Right atrium auricular region (tissue), 2 donors: ENCODE data around the gene SMIM24. TPM values are rescaled to one million over a fixed set of nuclear protein-coding genes. Genes with fewer than 3 reads are reported as not detected.
"Not testable (repeated sequence)": the region's sequence is repeated elsewhere in the genome, so short reads cannot be mapped to it uniquely, and the experiment has no call there.

Source experiments
- DNase-seq: peaks from one replicate; pipeline ENCODE4 v3.0.0-alpha.2; 2019; ENCODE audit warnings: low spot score
- H3K27ac ChIP-seq, 2 donors: fragments of 200-600 bp; sonication (generic); 1 replicate in 1 of 2; 2 replicates in 1 of 2; pipeline ENCODE4 v1.5.1; 2016 to 2019
- H3K27me3 ChIP-seq, 2 donors: fragments of 200-600 bp; sonication (generic); one replicate each; pipeline versions ENCODE4 v1.5.1 to v1.6.0; 2017 to 2019
- H3K36me3 ChIP-seq: fragments of 200-600 bp; sonication (generic); one replicate; pipeline ENCODE4 v1.5.1; 2016
- H3K4me1 ChIP-seq, 2 donors: fragments of 200-600 bp; sonication (generic); one replicate each; pipeline versions ENCODE4 v1.5.1 to v1.6.0; 2017 to 2019
- H3K4me3 ChIP-seq, 2 donors: fragments of 200-600 bp; sonication (generic); 1 replicate in 1 of 2; 2 replicates in 1 of 2; pipeline ENCODE4 v1.5.1; 2017 to 2019; ENCODE audit warnings: mild to moderate bottlenecking in 1 of 2, moderate library complexity in 1 of 2
- H3K9me3 ChIP-seq, 2 donors: fragments of 200-600 bp; sonication (generic); one replicate each; pipeline ENCODE4 v1.5.1; 2019
- total RNA-seq, 2 donors: library from RNA; depleted of rRNA; stranded (reverse); fragments of >200 nt; gene quantifications; one replicate each; pipeline ENCODE4 v1.1.0, GENCODE V29; 2016
- TF ChIP-seq, protein P1 (sequence below), 2 donors: fragments of 200-600 bp; sonication (generic); IDR thresholded peaks; one replicate each; pipeline ENCODE4 v1.5.1; 2019; ENCODE audit warnings: antibody characterized with exemption in 2 of 2

Gene SMIM24
- not detected for total RNA-seq

DNA sequence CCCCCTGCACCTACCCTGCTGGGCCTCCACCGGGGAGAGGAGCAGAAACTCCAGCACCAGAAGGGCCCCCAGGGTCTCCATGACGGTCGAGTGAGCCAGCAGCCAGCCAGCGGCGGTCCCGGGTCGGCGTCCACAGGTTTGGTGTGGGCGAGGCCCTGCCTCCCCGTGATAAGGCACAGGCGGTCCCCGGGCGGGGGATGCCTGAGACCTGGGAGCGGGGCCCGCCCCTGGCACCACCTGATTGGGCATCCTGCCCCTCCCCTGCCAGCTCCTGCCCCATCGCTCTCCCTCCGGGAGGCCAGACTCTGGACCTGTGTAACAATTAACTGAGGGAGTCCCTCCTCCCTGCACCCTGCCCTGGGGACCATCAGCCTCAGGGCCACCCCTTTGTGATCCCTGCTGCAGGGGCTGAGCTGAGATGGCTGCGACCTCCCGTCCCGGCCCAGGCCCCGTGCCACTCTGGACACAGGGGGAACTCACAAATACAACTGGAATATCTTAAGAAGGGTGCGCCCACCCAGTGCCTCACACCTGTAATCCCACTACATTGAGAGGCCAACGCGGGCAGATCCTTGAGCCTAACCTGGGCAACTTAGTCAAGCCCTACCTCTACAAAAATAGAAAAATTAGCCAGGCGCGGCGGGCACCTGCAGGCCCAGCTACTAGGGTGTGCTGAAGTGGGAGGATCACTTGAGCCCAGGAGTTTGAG is at the start of gene SMIM24:
Gene SMIM24, minus strand, starts transcription at position 143 of the 709 bp plus-strand sequence. Its CDS starts 62 bp downstream, at position 81.
- Histone ChIP-seq H3K4me3 (no peak within 1 kb of the TSS), H3K4me1 (no peaks in the 10 kb centered on the region), H3K36me3 (no peaks in the 10 kb centered on the region), H3K27ac (no peak within 1 kb of the TSS), H3K27me3 (peaks cover 0 to 10% of the 10 kb centered on the region in 2 donors), H3K9me3 (no peaks in the 10 kb centered on the region)
- TF ChIP-seq, protein P1, sequence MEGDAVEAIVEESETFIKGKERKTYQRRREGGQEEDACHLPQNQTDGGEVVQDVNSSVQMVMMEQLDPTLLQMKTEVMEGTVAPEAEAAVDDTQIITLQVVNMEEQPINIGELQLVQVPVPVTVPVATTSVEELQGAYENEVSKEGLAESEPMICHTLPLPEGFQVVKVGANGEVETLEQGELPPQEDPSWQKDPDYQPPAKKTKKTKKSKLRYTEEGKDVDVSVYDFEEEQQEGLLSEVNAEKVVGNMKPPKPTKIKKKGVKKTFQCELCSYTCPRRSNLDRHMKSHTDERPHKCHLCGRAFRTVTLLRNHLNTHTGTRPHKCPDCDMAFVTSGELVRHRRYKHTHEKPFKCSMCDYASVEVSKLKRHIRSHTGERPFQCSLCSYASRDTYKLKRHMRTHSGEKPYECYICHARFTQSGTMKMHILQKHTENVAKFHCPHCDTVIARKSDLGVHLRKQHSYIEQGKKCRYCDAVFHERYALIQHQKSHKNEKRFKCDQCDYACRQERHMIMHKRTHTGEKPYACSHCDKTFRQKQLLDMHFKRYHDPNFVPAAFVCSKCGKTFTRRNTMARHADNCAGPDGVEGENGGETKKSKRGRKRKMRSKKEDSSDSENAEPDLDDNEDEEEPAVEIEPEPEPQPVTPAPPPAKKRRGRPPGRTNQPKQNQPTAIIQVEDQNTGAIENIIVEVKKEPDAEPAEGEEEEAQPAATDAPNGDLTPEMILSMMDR (IDR thresholded peaks at IDR 0.05), result no peak
- no peak for DNase-seq

DNA sequence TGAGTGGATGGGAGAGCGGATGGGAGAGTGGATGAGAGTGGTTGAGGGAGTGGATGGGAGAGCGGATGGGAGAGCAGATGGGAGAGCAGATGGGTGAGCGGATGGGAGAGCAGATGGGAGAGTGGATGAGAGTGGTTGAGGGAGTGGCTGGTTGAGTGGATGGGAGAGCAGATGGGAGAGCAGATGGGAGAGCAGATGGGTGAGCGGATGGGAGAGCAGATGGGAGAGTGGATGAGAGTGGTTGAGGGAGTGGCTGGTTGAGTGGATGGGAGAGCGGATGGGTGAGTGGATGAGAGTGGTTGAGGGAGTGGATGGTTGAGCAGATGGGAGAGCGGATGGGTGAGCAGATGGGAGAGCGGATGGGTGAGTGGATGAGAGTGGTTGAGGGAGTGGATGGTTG is 49.0 kb upstream of the SMIM24 start:
- H3K27me3 ChIP-seq, DNase-seq, H3K9me3 ChIP-seq, H3K4me1 ChIP-seq, H3K4me3 ChIP-seq, H3K27ac ChIP-seq: not testable (repeated sequence)
- peaks cover 72% of the 10 kb centered on the region for H3K36me3 ChIP-seq

DNA sequence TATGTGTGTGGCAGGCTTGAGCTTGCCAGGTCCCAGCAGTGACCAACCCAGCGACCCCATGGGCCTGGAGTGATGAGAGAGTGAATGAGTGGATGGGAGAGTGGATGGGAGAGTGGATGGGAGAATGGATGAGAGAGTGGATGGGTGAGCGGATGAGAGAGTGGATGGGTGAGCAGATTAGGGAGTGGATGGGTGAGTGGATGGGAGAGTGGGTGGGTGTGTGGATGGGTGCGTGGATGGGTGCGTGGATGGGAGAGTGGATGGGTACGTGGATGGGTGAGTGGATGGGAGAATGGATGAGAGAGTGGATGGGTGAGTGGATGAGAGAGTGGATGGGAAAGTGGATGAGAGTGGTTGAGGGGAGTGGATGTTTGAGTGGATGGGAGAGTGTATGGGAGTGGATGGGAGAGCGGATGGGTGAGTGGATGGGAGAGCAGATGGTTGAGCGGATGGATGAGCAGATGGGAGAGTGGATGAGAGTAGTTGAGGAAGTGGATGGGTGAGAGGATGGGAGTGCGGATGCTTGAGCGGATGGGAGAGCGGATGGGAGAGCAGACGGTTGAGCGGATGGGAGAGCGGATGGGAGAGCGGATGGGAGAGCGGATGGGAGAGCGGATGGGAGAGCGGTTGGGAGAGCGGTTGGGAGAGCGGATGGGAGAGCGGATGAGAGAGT is 48.4 kb upstream of the SMIM24 start:
- H3K27me3 ChIP-seq, result no peaks in the 10 kb centered on the region
- H3K4me3 ChIP-seq, result no peak overlapping the region
- DNase-seq, result no peak
- no peaks in the 10 kb centered on the region for H3K4me1 ChIP-seq
- H3K9me3 ChIP-seq, result no peaks in the 10 kb centered on the region
- peaks cover 69% of the 10 kb centered on the region for H3K36me3 ChIP-seq
- H3K27ac ChIP-seq, result no peak overlapping the region
- TF ChIP-seq, protein P1 (IDR thresholded peaks at IDR 0.05), result no peak

DNA sequence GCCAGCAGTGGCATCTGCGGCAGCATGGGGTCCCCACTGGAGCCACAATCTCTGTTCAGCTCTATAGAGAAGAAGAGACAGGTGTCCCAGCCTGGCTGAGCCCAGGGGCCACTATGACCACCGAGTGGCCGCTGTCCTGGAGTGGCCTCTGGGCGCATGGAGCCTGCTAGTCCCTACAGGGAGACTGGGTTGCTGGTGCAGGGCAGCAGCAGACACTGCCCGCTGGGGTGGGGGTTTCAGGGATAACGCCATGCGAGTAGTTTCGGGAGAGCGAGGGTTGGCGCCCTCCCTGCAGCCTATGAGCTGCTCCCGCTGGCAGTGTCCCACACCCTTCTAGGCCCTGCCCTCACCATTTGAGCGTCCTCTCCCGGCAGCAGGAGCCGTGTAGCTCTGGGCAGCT is 47.8 kb upstream of the SMIM24 start:
- no peak for DNase-seq
- Histone ChIP-seq H3K36me3 (peaks cover 69% of the 10 kb centered on the region), H3K9me3 (no peaks in the 10 kb centered on the region), H3K27ac (no peak overlapping the region), H3K4me1 (no peaks in the 10 kb centered on the region), H3K4me3 (no peak overlapping the region), H3K27me3 (no peaks in the 10 kb centered on the region)
- TF ChIP-seq, protein P1 (IDR thresholded peaks at IDR 0.05), result no peak

DNA sequence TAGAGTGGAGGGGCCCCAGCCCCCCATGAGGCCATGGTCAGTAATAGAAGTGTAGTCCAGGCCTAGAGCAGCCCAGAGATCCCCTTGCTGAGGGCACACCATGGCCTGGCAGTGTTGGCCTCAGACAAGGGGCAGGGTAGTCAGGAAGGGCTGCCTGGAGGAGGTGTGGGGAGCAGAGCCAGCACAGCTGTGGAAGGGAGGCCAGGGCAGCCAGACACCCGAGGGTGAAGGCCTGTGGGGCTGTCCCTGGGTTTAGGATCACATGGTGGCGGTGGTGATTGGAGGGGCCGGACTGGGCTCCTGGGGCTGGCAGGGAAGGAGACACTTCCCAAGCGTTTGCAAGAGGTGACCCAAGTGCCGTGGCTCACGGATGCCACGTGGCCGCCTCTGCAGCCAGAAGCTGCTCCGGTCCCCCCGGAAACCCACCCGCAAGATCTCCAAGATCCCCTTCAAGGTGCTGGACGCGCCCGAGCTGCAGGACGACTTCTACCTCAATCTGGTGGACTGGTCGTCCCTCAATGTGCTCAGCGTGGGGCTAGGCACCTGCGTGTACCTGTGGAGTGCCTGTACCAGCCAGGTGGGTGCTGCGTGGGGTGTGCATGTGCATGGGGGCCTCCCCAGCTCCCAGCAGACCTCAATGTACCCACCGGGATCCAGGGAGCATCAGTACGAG is 47.0 kb upstream of the SMIM24 start:
- Histone ChIP-seq H3K27ac (no peak overlapping the region), H3K4me1 (no peaks in the 10 kb centered on the region), H3K36me3 (peaks cover 66% of the 10 kb centered on the region), H3K9me3 (no peaks in the 10 kb centered on the region), H3K27me3 (no peaks in the 10 kb centered on the region), H3K4me3 (no peak overlapping the region)
- TF ChIP-seq, protein P1 (IDR thresholded peaks at IDR 0.05), result no peak
- no peak for DNase-seq
